GM12891 (cell line): ENCODE data around the gene GRIA3.
"Not testable (repeated sequence)": the region's sequence is repeated elsewhere in the genome, so short reads cannot be mapped to it uniquely, and the experiment has no call there.

Experiments
- PAX5 ChIP-seq: IDR thresholded peaks from 2 replicates; pipeline ENCODE4 v1.6.1; 2011; ENCODE audit warnings: low read length, moderate library complexity, mild to moderate bottlenecking; ENCODE audit not compliant: insufficient read depth, severe bottlenecking
- POLR2A ChIP-seq: IDR thresholded peaks from 2 replicates; pipeline ENCODE4 v1.6.1; 2011; ENCODE audit warnings: low read depth, low read length, control low read depth
- POLR2AphosphoS5 ChIP-seq: IDR thresholded peaks from 2 replicates; pipeline ENCODE4 v1.6.1; 2011; ENCODE audit warnings: low read depth, low read length, control low read depth
- SPI1 ChIP-seq: IDR thresholded peaks from 2 replicates; pipeline ENCODE4 v1.6.1; 2011; ENCODE audit warnings: low read depth, low read length, control low read depth
- TAF1 ChIP-seq: IDR thresholded peaks from 2 replicates; pipeline ENCODE4 v1.6.1; 2011; ENCODE audit warnings: low read depth, low read length, control low read depth

- TF ChIP-seq POLR2A, POLR2AphosphoS5, TAF1, SPI1, PAX5: not testable (repeated sequence)
Observed at GRCh38 chrX:123439926-123440325, 255.8 kb downstream of the GRIA3 start.
